Stimulated activated CD4-positive, alpha-beta T cell treated with anti-CD3 and anti-CD28 coated beads, Interleukin-15, amount 100 ng/mL, for 24 hours (primary cell): ENCODE measurements around the gene TMEM151B.
A peak's percentile ranks its signal among the peaks of the same experiment; 100 is the strongest.

Source experiments
- DNase-seq: peaks from one replicate; pipeline ENCODE4 v3.0.0-alpha.2; 2020

Gene TMEM151B

DNA sequence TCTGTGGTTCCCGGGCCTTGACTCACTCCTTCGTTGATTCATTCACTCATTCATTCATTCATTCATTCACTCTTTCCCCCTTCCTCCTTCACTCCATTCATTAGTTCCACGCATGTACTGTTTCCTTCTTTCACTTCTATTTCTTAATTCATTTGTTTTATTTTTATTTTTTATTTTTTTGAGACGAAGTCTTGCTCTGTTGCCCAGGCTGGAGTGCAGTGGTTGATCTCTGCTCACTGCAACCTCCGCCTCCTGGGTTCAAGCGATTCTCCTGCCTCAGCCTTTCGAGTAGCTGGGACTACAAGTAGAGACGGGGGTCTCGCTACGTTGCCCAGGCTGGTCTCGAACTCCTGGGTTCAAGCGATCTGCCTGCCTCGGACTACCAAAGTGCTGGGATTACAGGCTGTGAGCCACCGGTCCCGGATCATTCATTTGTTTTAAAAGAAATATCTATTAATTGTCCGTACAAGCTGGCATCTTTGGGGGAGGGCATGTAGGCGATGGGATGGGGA is 4.5 kb upstream of the TMEM151B start:
- DNase-seq = no peak

DNA sequence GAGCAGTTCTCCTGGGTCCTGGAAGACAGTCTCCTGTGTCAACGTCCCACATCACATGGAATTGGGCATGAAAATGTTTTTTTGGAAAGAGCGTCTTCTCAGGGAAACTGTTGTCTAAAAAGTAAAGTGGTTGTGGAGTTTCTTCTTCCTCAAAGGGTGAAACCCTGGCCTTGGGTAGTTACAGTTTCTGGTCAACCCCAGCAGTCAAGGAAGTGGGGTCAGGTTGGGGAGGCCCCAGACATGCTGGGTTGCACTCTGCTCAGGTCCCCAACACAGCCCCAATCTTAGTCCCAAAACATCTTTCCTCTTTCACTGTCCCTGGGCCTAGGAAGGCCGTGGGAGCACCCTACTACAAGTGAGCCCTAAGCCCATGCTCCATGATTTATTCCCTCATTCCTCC is 3.9 kb upstream of the TMEM151B start:
- no peak for DNase-seq

DNA sequence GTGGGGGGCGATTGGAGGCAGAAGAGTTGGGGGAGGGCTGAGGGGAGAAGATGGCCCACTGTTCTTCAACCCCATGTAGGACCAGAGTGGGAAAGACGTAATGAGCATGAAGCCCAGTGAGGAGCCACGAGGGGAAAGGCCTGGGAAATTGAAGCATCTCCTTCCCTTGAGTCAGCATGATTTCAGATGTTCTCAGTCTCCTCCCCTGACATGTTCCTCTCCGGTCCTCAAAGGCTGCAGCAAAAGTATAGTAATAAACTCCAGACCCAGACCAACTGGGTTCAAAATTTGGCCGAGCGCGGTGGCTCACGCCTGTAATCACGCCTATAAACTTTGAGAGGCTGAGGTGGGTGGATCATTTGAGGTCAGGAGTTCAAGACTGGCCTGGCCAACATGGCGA is 3.0 kb upstream of the TMEM151B start:
- no peak for DNase-seq

DNA sequence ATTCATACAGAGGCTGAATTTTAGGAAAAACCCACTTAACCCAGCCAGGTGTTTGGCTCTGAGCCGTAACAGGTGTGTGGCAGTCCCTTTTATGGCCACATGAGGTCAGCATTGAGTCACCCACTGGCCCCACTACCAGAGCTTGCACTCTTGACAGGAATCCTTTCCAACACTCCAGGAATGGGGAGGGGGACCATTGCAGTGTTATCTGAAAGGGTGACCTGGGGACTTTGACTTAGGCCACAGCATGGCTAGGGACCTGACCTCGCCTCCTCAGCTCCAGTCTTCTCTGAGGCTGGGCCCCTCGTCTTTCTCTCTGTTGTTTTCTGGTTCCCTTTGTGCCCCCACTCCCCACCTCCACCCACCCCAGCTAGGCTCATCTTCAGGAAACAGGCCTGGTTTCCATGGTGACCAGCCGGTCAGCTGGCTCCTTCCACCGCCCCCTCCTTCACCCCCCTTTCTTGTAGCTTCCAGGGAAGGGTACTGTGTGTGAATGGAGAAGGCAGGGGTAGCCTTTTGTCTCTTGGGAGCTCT is 2.1 kb upstream of the TMEM151B start:
- peak; percentile 72 for DNase-seq

DNA sequence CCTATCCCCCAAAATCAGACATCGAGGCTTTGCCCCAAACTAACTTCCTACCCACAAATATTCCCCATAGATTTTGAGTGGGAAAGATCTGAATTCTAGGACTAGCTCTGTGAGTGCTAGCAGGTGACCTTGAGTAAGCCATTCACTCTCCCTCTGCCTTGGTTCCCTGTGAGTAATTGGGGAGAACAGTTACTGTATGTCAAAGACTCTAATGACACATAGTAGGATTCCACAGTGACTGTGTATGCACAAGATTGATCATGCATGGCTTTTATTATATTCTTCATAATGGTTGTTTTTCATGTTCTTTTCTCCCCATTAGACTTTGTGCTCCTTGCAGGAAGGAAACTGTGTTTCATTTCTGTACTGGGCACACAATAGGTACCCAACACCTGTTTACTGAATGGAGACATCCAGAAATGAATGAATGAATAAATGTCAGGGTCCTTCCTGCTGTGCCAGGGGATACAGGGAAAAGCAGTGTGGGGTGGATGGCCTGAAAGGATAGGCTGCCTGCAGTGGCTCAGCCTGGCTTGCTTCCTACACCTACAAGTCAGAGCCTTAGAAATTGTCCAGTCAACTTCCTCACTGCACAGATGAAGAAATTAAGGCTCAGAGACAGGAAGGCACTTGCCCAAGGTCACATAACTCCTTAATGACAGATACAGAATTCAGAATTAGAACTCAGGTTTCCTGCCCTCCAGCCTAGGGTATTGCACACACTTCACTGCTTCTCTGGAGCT is 901 bp upstream of the TMEM151B start:
- DNase-seq = no peak

DNA sequence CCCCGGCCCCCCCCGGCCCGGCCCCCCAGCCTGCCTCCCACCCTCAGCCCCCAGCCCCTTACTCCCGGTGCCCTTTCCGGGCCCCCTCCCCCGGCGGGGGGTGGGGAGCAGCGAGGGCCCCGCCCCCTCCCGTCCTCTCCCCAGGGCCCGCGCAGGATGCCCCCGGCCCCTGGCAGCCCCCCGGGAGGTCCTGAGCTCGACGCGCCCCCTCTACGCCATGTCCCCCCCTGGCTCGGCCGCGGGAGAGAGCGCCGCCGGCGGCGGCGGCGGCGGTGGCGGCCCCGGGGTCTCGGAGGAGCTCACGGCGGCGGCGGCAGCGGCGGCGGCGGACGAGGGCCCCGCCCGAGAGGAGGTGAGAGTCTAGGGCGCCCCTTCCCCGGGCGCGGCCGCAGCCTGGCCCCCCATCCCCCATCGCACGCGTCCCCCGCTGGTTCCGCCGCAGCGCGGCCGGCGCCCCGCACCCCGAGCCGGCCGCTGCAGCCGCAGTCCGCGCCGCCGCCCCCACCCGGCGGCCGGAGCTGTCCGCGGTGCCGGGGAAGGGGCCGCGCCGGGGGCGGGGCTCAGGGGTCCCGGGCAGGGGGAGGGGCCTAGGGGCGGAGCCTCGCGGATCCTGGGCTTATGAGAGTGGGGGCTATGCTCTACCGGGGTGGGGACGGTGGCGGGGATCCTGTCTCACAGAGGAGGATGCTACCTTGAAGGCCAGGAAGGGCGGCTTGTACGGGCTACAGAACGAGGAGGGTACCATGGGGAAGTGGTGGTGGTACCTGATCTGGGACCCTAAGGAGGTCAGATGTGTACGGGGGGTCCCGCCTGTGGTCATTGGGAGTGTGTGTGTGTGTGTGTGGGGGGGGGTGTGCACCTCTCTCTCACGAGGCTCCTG is 516 bp downstream of the TMEM151B start:
- DNase-seq = no peak

DNA sequence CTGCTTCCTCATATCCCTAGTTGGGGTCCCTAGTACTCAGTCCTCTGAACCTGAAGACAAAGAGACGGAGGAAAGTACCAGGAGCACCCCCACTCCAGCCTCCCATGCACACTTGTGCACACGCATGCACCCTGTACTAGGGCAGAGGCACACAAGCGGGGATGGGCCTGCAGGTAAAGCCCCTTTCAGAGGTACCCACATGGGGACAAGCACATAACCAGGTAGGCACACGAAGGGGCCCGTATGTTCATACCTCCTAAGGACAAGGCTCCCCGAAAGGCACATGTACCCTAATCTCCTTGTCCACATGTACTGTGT is 1.1 kb downstream of the TMEM151B start:
- no peak for DNase-seq

DNA sequence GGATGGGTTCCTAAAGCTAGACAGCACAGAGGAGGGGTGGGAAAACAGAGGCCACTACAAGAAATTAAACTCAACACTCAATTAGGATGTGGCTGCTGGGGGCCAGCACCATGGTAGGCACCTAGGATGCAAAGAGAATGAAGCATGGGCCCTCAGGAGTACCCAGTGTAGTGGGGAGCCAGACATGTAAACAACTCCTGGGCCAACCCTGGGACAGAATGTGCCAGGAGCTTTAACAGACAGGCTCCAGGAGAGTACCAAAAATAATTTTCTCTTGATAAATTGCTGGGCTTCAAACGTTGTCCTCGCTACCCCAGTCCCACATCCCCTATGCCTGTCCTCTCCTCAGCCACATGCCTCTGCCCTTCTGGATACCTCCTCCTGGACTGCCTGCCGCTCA is 1.7 kb downstream of the TMEM151B start:
- DNase-seq = no peak

DNA sequence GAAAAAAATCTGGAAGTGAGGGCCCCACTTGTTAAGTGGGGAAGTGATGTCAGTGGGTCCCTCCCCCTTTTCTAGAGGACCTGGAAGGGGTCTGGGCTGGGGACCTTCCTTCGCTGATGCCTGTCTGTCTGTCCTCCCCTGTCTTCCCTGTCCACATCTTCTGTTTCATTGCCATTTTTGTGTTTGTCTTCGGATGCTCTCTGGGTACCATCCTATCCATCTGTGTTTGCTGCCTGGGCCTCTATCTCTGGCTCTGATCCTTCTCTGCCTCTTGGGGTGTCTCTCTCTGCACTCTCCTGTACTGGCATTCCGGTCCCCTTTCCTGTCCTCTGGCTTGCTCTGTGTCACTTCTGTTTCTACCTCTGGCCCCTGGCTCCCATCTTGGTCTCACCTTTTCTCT is 2.3 kb downstream of the TMEM151B start:
- DNase-seq = no peak

DNA sequence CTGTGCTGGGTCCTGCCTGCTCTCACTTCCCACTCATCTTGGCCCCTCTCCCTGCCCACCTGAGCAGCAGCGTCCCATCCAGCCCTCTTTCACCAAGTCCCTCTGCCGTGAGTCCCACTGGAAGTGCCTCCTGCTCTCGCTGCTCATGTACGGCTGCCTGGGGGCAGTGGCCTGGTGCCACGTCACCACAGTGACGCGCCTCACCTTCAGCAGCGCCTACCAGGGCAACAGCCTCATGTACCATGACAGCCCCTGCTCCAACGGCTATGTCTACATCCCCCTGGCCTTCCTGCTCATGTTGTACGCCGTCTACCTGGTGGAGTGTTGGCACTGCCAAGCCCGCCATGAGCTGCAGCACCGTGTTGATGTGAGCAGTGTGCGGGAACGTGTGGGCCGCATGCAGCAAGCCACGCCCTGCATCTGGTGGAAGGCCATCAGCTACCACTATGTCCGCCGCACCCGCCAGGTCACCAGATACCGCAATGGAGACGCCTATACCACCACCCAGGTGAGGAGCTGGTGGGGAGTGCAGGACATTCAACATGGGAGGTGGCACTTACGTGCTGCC is 2.8 kb downstream of the TMEM151B start:
- DNase-seq = no peak

DNA sequence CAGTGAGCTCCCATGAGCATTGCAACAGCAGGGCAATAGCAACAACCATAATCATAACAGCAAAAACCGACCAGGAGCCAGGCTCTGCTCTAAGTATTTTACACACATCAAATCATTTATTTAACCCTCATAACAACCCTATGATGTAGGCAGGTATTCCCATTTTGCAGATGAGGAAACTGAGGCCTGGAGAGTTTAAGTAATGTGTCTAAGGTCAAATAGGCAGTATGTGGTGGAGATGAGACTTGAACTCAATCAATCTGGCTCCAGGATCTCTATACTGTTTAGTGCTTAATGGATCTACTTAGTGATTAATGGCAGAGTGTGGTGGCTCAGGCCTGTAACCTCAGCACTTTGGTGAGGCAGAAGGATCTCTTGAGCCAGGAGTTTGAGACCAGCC is 3.4 kb downstream of the TMEM151B start:
- no peak for DNase-seq

DNA sequence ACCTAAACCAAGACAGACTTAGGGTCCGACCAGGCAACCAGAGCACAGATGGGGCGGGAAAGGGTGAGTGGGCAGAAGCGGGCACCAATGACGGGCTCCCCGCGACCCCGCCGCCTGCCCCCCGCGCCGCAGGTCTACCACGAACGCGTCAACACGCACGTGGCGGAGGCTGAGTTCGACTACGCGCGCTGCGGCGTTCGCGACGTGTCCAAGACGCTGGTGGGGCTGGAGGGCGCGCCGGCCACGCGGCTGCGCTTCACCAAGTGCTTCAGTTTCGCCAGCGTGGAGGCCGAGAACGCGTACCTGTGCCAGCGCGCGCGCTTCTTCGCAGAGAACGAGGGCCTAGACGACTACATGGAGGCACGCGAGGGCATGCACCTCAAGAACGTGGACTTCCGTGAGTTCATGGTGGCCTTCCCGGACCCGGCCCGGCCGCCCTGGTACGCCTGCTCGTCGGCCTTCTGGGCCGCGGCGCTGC is 5.1 kb downstream of the TMEM151B start:
- DNase-seq = no peak

DNA sequence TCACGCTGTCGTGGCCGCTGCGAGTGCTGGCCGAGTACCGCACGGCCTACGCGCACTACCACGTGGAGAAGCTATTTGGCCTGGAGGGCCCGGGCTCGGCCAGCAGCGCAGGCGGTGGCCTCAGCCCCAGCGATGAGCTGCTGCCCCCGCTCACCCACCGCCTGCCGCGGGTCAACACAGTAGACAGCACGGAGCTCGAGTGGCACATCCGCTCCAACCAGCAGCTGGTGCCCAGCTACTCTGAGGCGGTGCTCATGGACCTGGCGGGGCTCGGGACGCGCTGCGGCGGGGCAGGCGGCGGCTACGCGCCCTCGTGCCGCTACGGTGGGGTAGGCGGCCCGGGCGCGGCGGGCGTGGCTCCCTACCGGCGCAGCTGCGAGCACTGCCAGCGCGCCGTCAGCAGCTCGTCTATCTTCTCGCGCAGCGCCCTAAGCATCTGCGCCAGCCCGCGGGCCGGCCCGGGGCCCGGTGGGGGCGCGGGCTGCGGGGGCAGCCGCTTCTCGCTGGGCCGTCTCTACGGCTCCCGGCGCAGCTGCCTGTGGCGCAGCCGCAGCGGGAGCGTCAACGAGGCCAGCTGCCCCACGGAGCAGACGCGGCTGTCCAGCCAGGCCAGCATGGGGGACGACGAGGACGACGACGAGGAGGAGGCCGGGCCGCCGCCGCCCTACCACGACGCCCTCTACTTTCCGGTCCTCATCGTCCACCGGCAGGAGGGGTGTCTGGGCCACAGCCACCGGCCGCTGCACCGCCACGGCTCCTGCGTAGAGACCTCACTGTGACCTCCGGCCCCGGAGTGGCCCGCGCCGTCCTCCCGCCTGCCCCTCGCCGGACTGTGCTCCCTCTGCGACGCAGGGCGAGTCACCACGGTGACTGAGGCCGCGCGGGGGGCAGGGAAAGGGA is 5.7 kb downstream of the TMEM151B start:
- peak; percentile 56 for DNase-seq

DNA sequence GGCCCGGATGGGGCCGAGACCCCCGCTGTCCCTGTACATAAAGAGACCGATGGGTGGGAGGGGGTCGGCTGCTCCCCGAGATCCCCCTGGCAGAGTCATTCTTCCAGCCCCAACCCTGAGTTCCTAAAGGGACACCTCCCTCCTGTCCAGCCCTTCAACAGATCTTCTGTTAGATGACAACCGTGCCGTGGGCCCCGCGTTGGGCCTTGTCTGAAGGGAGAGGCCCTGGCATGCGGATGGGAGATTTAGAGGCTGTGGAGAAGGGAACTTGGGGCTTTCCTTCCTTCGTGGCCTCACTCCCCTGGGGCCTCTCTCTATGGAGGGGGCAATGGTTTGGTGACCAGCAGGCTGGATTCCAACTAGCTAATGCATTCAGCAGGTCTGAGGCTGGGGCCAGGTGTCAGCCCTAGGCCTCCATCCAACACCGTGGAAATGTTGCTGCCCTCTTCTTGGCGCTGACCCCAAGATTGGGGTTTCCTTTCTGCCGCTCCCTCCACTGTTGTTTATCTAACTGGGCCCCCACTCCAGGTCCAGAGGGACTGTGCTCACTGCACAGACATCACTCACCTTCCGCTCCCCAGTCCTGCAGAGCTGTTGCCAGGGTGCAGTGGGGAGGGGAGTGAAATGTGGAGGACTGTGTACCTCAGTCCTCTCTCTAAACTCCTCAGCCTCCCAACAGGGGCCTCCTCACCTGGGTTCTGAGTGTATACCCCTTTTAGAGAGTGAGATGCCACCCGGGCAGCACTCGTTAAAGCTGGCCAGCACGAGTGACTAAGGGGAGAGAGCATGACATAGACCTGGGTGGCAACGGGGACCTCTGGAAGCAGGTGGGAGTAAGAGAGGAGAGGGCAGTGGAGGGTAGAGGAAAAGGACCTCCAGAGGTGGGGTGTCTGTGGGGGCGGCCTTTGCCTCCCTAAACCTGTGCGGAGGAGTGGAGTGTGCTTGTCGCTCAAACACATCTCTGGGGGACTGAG is 6.7 kb downstream of the TMEM151B start:
- no peak for DNase-seq

DNA sequence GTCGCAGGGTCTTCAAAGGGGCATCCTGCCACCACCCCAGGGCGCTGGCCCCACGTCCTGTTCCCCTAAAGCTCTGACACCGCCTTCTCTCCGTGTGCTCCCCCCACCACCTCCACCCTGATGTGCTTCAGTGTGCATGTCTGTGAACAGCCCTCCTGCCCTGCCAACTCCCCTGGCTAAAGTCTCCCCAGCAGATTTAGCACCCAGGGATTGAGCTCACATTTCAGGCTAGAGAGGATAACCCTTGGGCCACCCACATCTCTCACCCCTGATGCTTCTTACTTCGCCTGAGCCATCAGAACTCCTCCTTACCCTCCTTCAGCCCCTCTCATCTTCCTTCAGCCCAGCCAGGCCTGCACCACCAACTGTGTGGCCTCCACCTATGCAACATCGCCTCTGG is 7.5 kb downstream of the TMEM151B start:
- DNase-seq = no peak

DNA sequence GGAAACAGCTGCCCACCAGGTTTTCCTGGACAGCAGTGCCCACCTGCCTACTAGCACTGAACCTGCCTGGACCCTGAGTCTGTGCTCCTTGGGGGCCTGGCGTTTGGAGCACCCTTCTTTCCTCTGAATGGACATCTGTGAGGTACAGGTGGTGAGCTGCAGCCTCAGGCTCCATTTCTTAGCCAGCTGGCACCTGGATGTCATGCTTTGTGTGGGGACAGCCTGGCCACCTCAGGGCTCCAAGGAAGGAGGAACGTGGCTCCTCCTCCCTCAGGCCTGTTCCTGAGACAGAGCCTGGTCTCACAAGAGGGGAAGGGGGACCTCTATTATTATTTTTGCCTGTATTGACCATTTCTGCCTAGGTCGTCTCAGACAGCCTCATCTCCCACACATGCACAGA is 8.1 kb downstream of the TMEM151B start:
- DNase-seq = no peak

DNA sequence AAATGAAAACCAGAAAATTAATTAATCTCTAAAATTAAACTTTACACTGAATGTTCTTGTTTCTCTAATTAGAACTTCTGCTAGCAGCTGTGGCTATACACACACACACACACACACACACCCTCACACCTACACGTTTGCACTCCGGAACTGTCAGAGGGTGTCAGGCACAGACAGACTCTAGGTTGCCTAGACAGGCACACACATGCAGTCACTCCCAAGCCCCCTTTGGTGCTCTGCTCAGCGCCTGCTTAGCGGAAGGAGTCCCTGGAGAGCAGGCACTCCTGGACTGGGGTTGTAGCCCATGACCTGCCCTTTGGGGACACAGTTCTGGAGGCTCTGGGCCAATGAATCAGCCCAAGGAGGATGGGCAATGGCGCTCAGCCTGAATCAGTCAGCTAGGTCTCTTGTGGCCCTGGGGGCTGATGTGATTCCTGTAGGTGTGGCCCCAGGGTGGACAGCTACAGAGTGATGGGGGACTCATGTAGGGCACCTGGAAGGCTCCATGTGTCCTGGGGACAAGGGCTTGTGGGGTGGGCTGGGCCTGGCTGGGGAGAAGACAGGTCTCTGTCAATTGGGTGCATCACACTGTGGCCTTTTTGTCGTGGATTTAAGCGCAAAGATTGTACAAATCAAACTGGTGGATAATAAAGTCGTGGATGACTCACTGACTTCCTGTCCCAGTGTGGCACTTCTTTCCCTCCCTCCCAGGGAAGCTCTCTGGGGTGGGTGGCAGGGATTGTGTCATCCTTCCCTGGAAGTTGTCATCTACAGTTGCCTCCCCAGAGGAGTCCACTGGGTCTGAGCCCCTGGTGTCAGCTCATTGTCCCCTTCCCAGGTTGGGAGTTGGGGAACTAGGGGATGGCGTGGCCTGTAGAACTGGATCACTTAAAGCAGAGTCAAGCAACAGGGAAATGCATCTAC is 8.8 kb downstream of the TMEM151B start:
- DNase-seq = no peak

DNA sequence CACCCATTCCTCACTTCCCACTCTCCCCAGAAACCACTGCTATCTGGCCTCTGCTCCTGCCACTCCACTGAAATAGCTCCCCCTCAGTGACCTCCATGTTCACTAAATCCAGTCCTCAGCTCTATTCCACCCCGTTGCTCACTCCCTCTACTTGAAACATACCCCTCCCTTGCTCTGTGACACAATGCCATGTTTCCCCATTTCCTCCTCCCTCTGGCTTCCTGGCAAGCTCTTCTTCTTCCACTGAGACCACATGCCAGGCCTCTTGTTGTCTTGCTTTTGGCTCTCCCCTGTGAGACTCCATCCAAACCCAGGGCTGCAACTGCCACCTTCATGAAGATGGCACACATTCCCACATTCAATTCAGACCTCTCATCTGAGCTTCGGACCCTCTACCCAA is 13.9 kb downstream of the TMEM151B start:
- no peak for DNase-seq

DNA sequence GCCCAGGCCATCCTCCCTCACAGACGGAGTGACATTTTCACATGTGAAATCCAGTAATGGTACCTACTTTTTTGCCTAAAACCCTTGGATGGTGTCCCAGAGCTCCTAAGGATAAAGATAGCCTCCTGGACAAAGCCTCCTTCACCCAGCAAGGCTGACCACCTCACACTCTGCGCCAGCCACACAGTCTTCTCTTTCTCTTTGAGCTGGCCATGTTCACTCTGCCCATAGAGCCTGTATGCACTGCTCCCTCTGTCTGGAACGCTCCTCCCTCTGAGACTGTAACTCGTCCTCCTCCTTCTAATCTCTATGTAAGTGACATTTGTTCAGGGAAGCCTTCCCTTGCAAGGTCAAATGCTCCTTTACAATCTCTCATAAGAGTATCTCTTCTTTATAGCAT is 14.6 kb downstream of the TMEM151B start:
- no peak for DNase-seq
